Gastrocnemius medialis (tissue), 4 donors: ENCODE measurements around the gene MANSC1. TPM values are rescaled to one million over a fixed set of nuclear protein-coding genes. Genes with fewer than 3 reads are reported as not detected.

Experiments used
- ATAC-seq, 2 donors: fragments of 150-250 bp; one replicate each; pipeline ENCODE4 v1.9.1; 2016
- DNase-seq, 2 donors: peaks; one replicate each; pipeline ENCODE4 v3.0.0-alpha.2; 2019
- H3K27ac ChIP-seq, 4 donors: fragments of 200-600 bp; sonication (generic); 1 replicate in 1 of 4; 2 replicates in 3 of 4; pipeline ENCODE4 v1.5.1; 2016 to 2018; ENCODE audit warnings: mild to moderate bottlenecking in 2 of 4, moderate library complexity in 1 of 4
- H3K27me3 ChIP-seq, 3 donors: fragments of 200-600 bp; sonication (generic) in 2 of 3; 1 replicate in 1 of 3; 2 replicates in 2 of 3; pipeline versions ENCODE4 v1.5.1 to v1.6.0; 2016 to 2019; ENCODE audit warnings: mild to moderate bottlenecking in 1 of 3, moderate library complexity in 1 of 3
- H3K36me3 ChIP-seq, 2 donors: fragments of 200-600 bp; sonication (generic) in 1 of 2; one replicate each; pipeline ENCODE4 v1.5.1; 2017 to 2018
- H3K4me1 ChIP-seq, 2 donors: fragments of 200-600 bp; sonication (generic) in 1 of 2; one replicate each; pipeline ENCODE4 v1.5.1; 2016 to 2017; ENCODE audit warnings: mild to moderate bottlenecking in 2 of 2
- H3K4me3 ChIP-seq, 4 donors: fragments of 200-600 bp; sonication (generic) in 3 of 4; 1 replicate in 1 of 4; 2 replicates in 3 of 4; pipeline ENCODE4 v1.5.1; 2016 to 2019; ENCODE audit warnings: mild to moderate bottlenecking in 2 of 4
- H3K9me3 ChIP-seq, 3 donors: fragments of 200-600 bp; sonication (generic) in 2 of 3; 1 replicate in 1 of 3; 2 replicates in 2 of 3; pipeline ENCODE4 v1.5.1; 2016 to 2019
- CTCF ChIP-seq, 5 experiments: fragments of 450-650 bp in 3 of 5; fragments of 200-600 bp in 2 of 5; sonication (generic) in 2 of 5; IDR thresholded peaks in 4 of 5; conservative IDR thresholded peaks in 1 of 5; 1 replicate in 4 of 5; 2 replicates in 1 of 5; pipeline ENCODE4 v1.5.1; 2016 to 2019; ENCODE audit warnings: antibody characterized with exemption in 5 of 5, mild to moderate bottlenecking in 3 of 5, moderate library complexity in 3 of 5
- POLR2A ChIP-seq, 2 donors: fragments of 450-650 bp; IDR thresholded peaks; one replicate each; pipeline ENCODE4 v1.6.1; 2017; ENCODE audit warnings: antibody characterized with exemption in 2 of 2, mild to moderate bottlenecking in 2 of 2, moderate library complexity in 2 of 2
- in situ Hi-C, 4 donors: fragments of 200-750 bp; cut with MboI; loops; one replicate each; pipeline versions ENCODE4 v1.15.0 to v1.8.0; 2017; ENCODE audit warnings: low sequenced_read_pairs in 4 of 4
- intact Hi-C: fragments of 100-400 bp; cut with DNase I; formaldehyde crosslinking; loops from one replicate; pipeline ENCODE4 v1.15.1; 2023; ENCODE audit warnings: low total_unique reads
- total RNA-seq, 4 donors: library from RNA; depleted of rRNA; stranded (reverse); fragments of >200 nt; gene quantifications; one replicate each; pipeline versions ENCODE4 v1.1.0 to v1.2.3, GENCODE V29; 2016

The MANSC1 gene
- 1 to 10 TPM; 1.4 to 4.7 (median 3.5) TPM for total RNA-seq

- no peaks in the 10 kb centered on the region for H3K36me3 ChIP-seq
- no peaks in the 10 kb centered on the region for H3K9me3 ChIP-seq
- DNase-seq (peak in 1 of 2 donors; percentile 5), ATAC-seq (peak; percentile 30 to 64)
- peak within 1 kb of the TSS; percentile 68 to 81 (median 71) for H3K4me3 ChIP-seq
- peak within 1 kb of the TSS; percentile 68 to 71 (median 69) for H3K27ac ChIP-seq
- peaks cover 0 to 16% (median 0%) of the 10 kb centered on the region in 3 donors for H3K27me3 ChIP-seq
- intact Hi-C loops: loop anchor here (10.0 kb wide), 1 partner anchor 1625 kb away; the partner anchor contains the start of gene YBX3
- in situ Hi-C loops: loop anchor here (25.0 kb wide), 4 partner anchors 263 to 788 kb away; partner anchors contain the start of gene CDKN1B (in 1 of the 4)
- H3K4me1 ChIP-seq: peaks cover 6 to 8% of the 10 kb centered on the region in 2 donors
- TF ChIP-seq CTCF (IDR thresholded peaks at IDR 0.05 in 4 of 5, conservative IDR thresholded peaks at IDR 0.05 in 1 of 5) (peak in 3 of 5 experiments; percentile 17 to 36 (median 30)), POLR2A (IDR thresholded peaks at IDR 0.05) (peak; percentile 14 to 22)
Observed at GRCh38 chr12:12349711-12350665, at the start of gene MANSC1. TSS of gene MANSC1 (minus strand) at chr12:12350242. CDS start at chr12:12343314, 6,928 bp downstream.

DNA sequence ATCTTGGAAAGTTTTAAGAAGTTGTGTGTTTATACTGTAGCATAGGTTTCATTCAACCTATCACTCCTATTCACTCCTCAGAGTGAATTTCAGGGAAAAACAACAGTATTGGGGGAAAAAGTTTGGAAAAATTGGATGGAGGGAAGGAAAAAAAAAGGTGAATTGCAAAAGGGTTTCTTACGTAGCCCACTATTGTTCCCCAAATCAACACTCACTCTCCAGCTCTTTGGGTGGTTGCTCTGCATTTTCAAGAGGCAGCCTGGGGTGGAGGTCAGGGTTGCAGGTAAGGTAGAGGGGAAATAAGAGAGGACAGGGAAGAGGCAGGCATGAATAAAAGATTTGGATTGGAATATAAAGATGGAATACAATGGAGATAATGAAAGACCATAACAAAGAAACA, 49.1 kb upstream of the MANSC1 start:
- Histone ChIP-seq H3K27ac (peak overlapping the region; percentile 4 to 66 (median 56)), H3K4me1 (peaks cover 10 to 17% of the 10 kb centered on the region in 2 donors), H3K9me3 (no peaks in the 10 kb centered on the region), H3K27me3 (no peaks in the 10 kb centered on the region), H3K36me3 (no peaks in the 10 kb centered on the region), H3K4me3 (no peak overlapping the region)
- no peak for TF ChIP-seq POLR2A (IDR thresholded peaks at IDR 0.05)
- no peak for TF ChIP-seq CTCF (IDR thresholded peaks at IDR 0.05 in 4 of 5, conservative IDR thresholded peaks at IDR 0.05 in 1 of 5)
- ATAC-seq (no peak), DNase-seq (no peak)
- intact Hi-C loops (loop anchor here (5.0 kb wide), 1 partner anchor 163 kb away; the partner anchor contains the start of gene DUSP16), in situ Hi-C loops (loop anchor here in 1 of 4 donors (25.0 kb wide), 1 partner anchor 313 kb away; the partner anchor contains the start of gene CDKN1B)

DNA sequence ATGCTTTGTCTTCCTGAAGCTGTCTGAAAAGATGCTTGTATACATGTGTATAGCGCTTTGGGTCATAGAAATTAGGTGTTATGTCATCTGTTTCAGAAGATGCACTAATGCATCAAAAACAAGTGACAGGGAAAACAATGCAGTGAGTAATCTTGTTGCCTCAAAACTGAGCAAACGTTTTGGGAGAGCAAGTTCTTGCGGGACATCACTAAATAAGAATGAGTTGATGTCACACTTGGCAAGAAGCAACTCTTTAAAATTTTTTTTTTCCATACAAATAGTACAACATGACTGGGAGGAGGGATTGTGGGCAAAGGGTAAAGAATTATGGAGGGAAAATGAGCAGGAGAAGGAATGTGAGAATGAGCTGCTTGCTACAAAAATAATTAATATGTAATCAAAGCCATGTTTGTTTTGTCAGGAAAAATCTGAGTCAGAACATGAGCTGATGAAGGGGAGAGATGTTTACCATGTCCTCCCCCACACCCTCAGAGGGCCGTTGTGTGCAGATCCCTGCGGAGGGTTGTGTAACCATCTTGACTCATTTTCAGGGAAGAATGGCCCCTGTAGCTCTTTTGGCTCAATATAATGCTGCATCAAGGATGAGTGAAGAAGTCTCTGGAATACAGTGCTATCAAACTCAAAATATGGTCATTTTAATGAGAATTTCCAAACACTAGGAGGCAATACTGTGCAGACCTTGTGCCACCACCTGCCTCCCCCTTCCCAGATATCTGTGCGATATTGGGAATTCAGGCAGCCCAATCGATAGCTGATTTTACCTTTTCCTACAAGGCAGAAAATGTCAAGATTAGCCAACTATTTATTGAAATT, 48.2 kb upstream of the MANSC1 start:
- H3K4me1 ChIP-seq: peaks cover 10 to 17% of the 10 kb centered on the region in 2 donors
- peak; percentile 52 to 70 for DNase-seq
- intact Hi-C loops: loop anchor here (5.0 kb wide), 1 partner anchor 164 kb away; the partner anchor contains the start of gene DUSP16

More for the DNA sequence above, 48.2 kb upstream of the MANSC1 start:
- in situ Hi-C loops: loop anchor here in 1 of 4 donors (25.0 kb wide), 1 partner anchor 314 kb away; the partner anchor contains the start of gene CDKN1B
- no peaks in the 10 kb centered on the region for H3K9me3 ChIP-seq
- peak overlapping the region; percentile 61 to 72 (median 64) for H3K27ac ChIP-seq
- no peaks in the 10 kb centered on the region for H3K36me3 ChIP-seq
- no peaks in the 10 kb centered on the region for H3K27me3 ChIP-seq
- H3K4me3 ChIP-seq: no peak overlapping the region
- ATAC-seq: peak; percentile 89 to 93
- no peak for TF ChIP-seq CTCF (IDR thresholded peaks at IDR 0.05 in 4 of 5, conservative IDR thresholded peaks at IDR 0.05 in 1 of 5)
- no peak for TF ChIP-seq POLR2A (IDR thresholded peaks at IDR 0.05)
